Left colon (tissue), 2 donors: Measurements from ENCODE around the gene H2BK1. TPM values are rescaled to one million over a fixed set of nuclear protein-coding genes. Genes with fewer than 3 reads are reported as not detected.

Source experiments
- ATAC-seq: fragments of 200-7000 bp; cut with Tn5 transposase; one replicate; pipeline ENCODE4 v1.9.1; 2020; ENCODE audit warnings: mild to moderate bottlenecking, moderate library complexity
- DNase-seq, 2 donors: peaks; one replicate each; pipeline ENCODE4 v3.0.0-alpha.2; 2020
- intact Hi-C, 2 donors: fragments of 100-400 bp; cut with DNase I in 1 of 2; cut with micrococcal nuclease in 1 of 2; formaldehyde crosslinking; loops; one replicate each; pipeline versions ENCODE4 v1.11.2 to v1.14.0; 2022; cut with DNase I, micrococcal nuclease
- long read RNA-seq: library from polyadenylated mRNA; unstranded; transcript quantifications from one replicate; pipeline ENCODE4 v2.0.0, GENCODE V29; 2021
- total RNA-seq, 2 donors: library from RNA; stranded (reverse); fragmentation: NEBNext Ultra II Directional; extraction: Animal tissue kit (Norgen Biotek cat#: 25700); gene quantifications; one replicate each; pipeline ENCODE4 v1.2.1, GENCODE V29; 2021
- donor health status: DM: no; HTN: no; CAD: no.
- donor health status: DM: yes; HTN: yes; CAD: no.

Gene H2BK1
- not detected for total RNA-seq
- long read RNA-seq: 0 reads

- intact Hi-C loops: no loop called here
- ATAC-seq (no peak), DNase-seq (no peak)
These were observed at the start of gene H2BK1 for GRCh38 chr7:151210087-151210854. Gene H2BK1 (minus strand): TSS chr7:151210488. CDS start chr7:151210318, 170 bp downstream.

- intact Hi-C loops: no loop called here
- DNase-seq (no peak), ATAC-seq (no peak)
These were observed 47.7 kb upstream of the H2BK1 start for GRCh38 chr7:151257990-151258389.

- ATAC-seq: no peak
- intact Hi-C loops: no loop called here
- no peak for DNase-seq
These were observed 46.2 kb upstream of the H2BK1 start for GRCh38 chr7:151256410-151257045.

- ATAC-seq (no peak), DNase-seq (no peak)
- intact Hi-C loops: no loop called here
These were observed 45.1 kb upstream of the H2BK1 start for GRCh38 chr7:151255390-151255789.

- no peak for ATAC-seq
- intact Hi-C loops: no loop called here
- no peak for DNase-seq
These were observed 44.6 kb upstream of the H2BK1 start for GRCh38 chr7:151254851-151255250.

- DNase-seq (no peak), ATAC-seq (no peak)
- intact Hi-C loops: no loop called here
These were observed 44.0 kb upstream of the H2BK1 start for GRCh38 chr7:151254316-151254715.

- ATAC-seq: no peak
- intact Hi-C loops: no loop called here
These were observed 42.8 kb upstream of the H2BK1 start for GRCh38 chr7:151252961-151253711.

GRCh38 chr7:151252561-151252835 lies 42.2 kb upstream of the H2BK1 start:
- ATAC-seq: no peak
- intact Hi-C loops: no loop called here
- no peak for DNase-seq

More at GRCh38 chr7:151252961-151253711, 42.8 kb upstream of the H2BK1 start:
- DNase-seq: no peak

- peak in 1 of 2 donors; percentile 56 for DNase-seq
- intact Hi-C loops: no loop called here
- ATAC-seq: peak; percentile 37
These were observed 41.6 kb upstream of the H2BK1 start for GRCh38 chr7:151251689-151252560.

GRCh38 chr7:151251328-151251688 lies 41.0 kb upstream of the H2BK1 start:
- DNase-seq (no peak), ATAC-seq (no peak)
- intact Hi-C loops: no loop called here

- ATAC-seq: no peak
- no peak for DNase-seq
- intact Hi-C loops: no loop called here
These were observed 40.2 kb upstream of the H2BK1 start for GRCh38 chr7:151250181-151251132.

- DNase-seq: peak; percentile 36 to 61
These were observed 39.4 kb upstream of the H2BK1 start for GRCh38 chr7:151249732-151250072.

GRCh38 chr7:151249034-151249731 lies 38.9 kb upstream of the H2BK1 start:
- DNase-seq (peak; percentile 49 to 64), ATAC-seq (peak; percentile 65)
- intact Hi-C loops: loop anchor here in 1 of 2 donors (10.0 kb wide), 1 partner anchor 56 kb away; no protein-coding TSS in a partner anchor

More at GRCh38 chr7:151249732-151250072, 39.4 kb upstream of the H2BK1 start:
- peak; percentile 23 for ATAC-seq
- intact Hi-C loops: loop anchor here in 1 of 2 donors (10.0 kb wide), 1 partner anchor 55 kb away; no protein-coding TSS in a partner anchor

GRCh38 chr7:151248346-151249033 lies 38.2 kb upstream of the H2BK1 start, which contains the start of gene SMARCD3:
Gene SMARCD3 (minus strand): TSS chr7:151248694. CDS start chr7:151248562, 132 bp downstream.
- intact Hi-C loops: loop anchor here in 1 of 2 donors (10.0 kb wide), 1 partner anchor 56 kb away; no protein-coding TSS in a partner anchor
- peak; percentile 29 for ATAC-seq
- peak in 1 of 2 donors; percentile 53 for DNase-seq

GRCh38 chr7:151247611-151248345 lies 37.5 kb upstream of the H2BK1 start:
- ATAC-seq (no peak), DNase-seq (no peak)
- intact Hi-C loops: loop anchor here in 1 of 2 donors (10.0 kb wide), 1 partner anchor 57 kb away; no protein-coding TSS in a partner anchor
